Epithelial cell of prostate (primary cell): ENCODE results near the gene ADGRB2.

ENCODE experiments used
- DNase-seq: peaks from one replicate; pipeline ENCODE4 v3.0.0-alpha.2; 2011; ENCODE audit warnings: low read depth, low spot score
- H3K27ac ChIP-seq: fragments of 450-650 bp; 2 replicates; pipeline ENCODE4 v1.5.1; 2017; ENCODE audit warnings: mild to moderate bottlenecking

Gene ADGRB2

GRCh38 chr1:31690921-31691320, 73.2 kb downstream of the ADGRB2 start:
- no peak for DNase-seq
- H3K27ac ChIP-seq: no peak overlapping the region

GRCh38 chr1:31689854-31690253, 74.3 kb downstream of the ADGRB2 start:
- peak overlapping the region; percentile 56 for H3K27ac ChIP-seq
- peak; percentile 73 for DNase-seq

- peak overlapping the region; percentile 56 for H3K27ac ChIP-seq
- DNase-seq: no peak
Measured at GRCh38 chr1:31689379-31689778, 74.8 kb downstream of the ADGRB2 start.

GRCh38 chr1:31688233-31688918, 75.8 kb downstream of the ADGRB2 start:
- no peak overlapping the region for H3K27ac ChIP-seq
- no peak for DNase-seq

- H3K27ac ChIP-seq: no peak overlapping the region
- DNase-seq: no peak
Measured at GRCh38 chr1:31687601-31688000, 76.5 kb downstream of the ADGRB2 start.

- DNase-seq: no peak
- no peak overlapping the region for H3K27ac ChIP-seq
Measured at GRCh38 chr1:31685795-31686194, 78.3 kb downstream of the ADGRB2 start.

- no peak overlapping the region for H3K27ac ChIP-seq
- no peak for DNase-seq
Measured at GRCh38 chr1:31683997-31684396, 80.1 kb downstream of the ADGRB2 start.

GRCh38 chr1:31681415-31681814, 82.7 kb downstream of the ADGRB2 start:
- no peak overlapping the region for H3K27ac ChIP-seq
- no peak for DNase-seq

- no peak overlapping the region for H3K27ac ChIP-seq
- no peak for DNase-seq
Measured at GRCh38 chr1:31679676-31680230, 84.4 kb downstream of the ADGRB2 start.

- DNase-seq: no peak
Measured at GRCh38 chr1:31679091-31679490, 85.0 kb downstream of the ADGRB2 start.

GRCh38 chr1:31678681-31679080, 85.5 kb downstream of the ADGRB2 start:
- no peak overlapping the region for H3K27ac ChIP-seq
- DNase-seq: no peak

More at GRCh38 chr1:31679091-31679490, 85.0 kb downstream of the ADGRB2 start:
- no peak overlapping the region for H3K27ac ChIP-seq

GRCh38 chr1:31677949-31678348, 86.2 kb downstream of the ADGRB2 start:
- no peak overlapping the region for H3K27ac ChIP-seq
- DNase-seq: no peak

- DNase-seq: no peak
- H3K27ac ChIP-seq: no peak overlapping the region
Measured at GRCh38 chr1:31677401-31677800, 86.7 kb downstream of the ADGRB2 start.
